Pancreas (tissue), 10 donors: ENCODE results near the gene EIF3C. TPM values are rescaled to one million over a fixed set of nuclear protein-coding genes. Genes with fewer than 3 reads are reported as not detected.
"Not testable (repeated sequence)": the region's sequence is repeated elsewhere in the genome, so short reads cannot be mapped to it uniquely, and the experiment has no call there.

Experiments
- ATAC-seq, 4 donors: fragments of 200-7000 bp; cut with Tn5 transposase; one replicate each; pipeline versions ENCODE4 v1.8.0 to v1.9.1; 2020; ENCODE audit warnings: mild to moderate bottlenecking in 4 of 4, moderate library complexity in 4 of 4
- DNase-seq, 6 donors: peaks; one replicate each; pipeline ENCODE4 v3.0.0-alpha.2; 2020
- FAIRE-seq: peaks from 2 replicates; lab custom pipeline; 2012; peaks lifted over from hg19 to GRCh38; lab: Jason Lieb, UNC
- H3K27ac ChIP-seq, 4 donors: fragments of 200-600 bp; sonication (generic); 1 replicate in 3 of 4; 2 replicates in 1 of 4; pipeline versions ENCODE4 v1.5.0 to v1.8.0; 2020
- H3K27me3 ChIP-seq, 4 donors: fragments of 200-600 bp; one replicate each; pipeline ENCODE4 v1.8.0; 2021
- H3K36me3 ChIP-seq, 3 donors: fragments of 200-600 bp; sonication (generic) in 1 of 3; one replicate each; pipeline versions ENCODE4 v1.5.0 to v1.8.0; 2020 to 2021
- H3K4me1 ChIP-seq, 3 donors: fragments of 200-600 bp; one replicate each; pipeline ENCODE4 v1.8.0; 2021
- H3K4me3 ChIP-seq, 4 donors: fragments of 200-600 bp; sonication (generic) in 2 of 4; one replicate each; pipeline versions ENCODE4 v1.5.0 to v1.8.0; 2020 to 2021
- H3K9me3 ChIP-seq, 4 donors: fragments of 200-600 bp; one replicate each; pipeline ENCODE4 v1.8.0; 2021
- WGBS, 2 donors: extraction: QIAGEN DNeasy Blood & Tissue Kit; methylation state at CpG; one replicate each; pipeline ENCODE4 v1.1.7; 2013; 5-methylcytosine and 5-hydroxymethylcytosine counted together
- intact Hi-C, 3 donors: fragments of 100-400 bp; cut with DNase I; formaldehyde crosslinking; loops; one replicate each; pipeline versions ENCODE4 v1.11.1 to v1.14.2; 2022
- polyA plus RNA-seq, 2 donors: library from polyadenylated mRNA; stranded (reverse); fragments of 200-250 nt; gene quantifications; one replicate each; pipeline ENCODE4 v1.2.3, GENCODE V29; 2013
- total RNA-seq, 6 donors: library from RNA; stranded (reverse); fragmentation: NEBNext Ultra II Directional in 4 of 6; extraction: Animal tissue kit (Norgen Biotek cat#: 25700) in 4 of 6; gene quantifications; one replicate each; pipeline versions ENCODE4 v1.2.1 to v1.2.4, GENCODE V29; 2021 to 2023
- donor health status: healthy with polysubstance abuse.
- donor health status: DM: no; HTN: no; CAD: no; lungs with moderate emphysema.
- donor health status: DM: no; HTN: no; CAD: no.
- donor health status: control.
- donor health status: control.
- donor health status: Bipolar disorder and iron deficiency.
- donor health status: DM: yes; HTN: yes; CAD: no.
- donor health status: DM: no; HTN: no; CAD: no.
- donor health status: DM: no; HTN: no; CAD: no.
- donor health status: DM: yes; HTN: yes; CAD: no.

Gene EIF3C
- total and polyA plus RNA-seq, 8 donors = 336 to 1,137 (median 382) TPM

DNA sequence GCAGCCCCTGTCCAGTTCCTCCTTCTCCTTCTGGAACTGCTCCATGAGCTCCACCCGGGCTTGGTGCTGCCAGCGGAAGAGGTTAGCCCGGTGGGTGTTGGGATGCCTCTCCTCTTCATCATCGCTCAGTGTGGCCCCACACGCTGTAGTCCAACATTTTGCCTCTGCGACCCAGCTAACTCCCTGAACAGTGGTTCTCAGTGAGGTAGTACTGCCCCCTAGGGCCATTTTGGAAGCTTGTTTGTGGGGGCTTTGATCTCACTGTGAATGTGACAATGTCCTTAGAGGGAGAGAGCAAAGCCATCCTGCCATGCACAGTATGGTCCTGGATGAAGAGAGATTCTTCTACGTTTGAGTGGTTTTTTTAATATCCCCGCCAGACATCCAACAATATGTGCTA lies 9.9 kb upstream of the EIF3C start:
- H3K27me3 ChIP-seq, H3K27ac ChIP-seq, H3K4me3 ChIP-seq, H3K9me3 ChIP-seq, H3K36me3 ChIP-seq, intact Hi-C loops, H3K4me1 ChIP-seq, FAIRE-seq, ATAC-seq, DNase-seq: not testable (repeated sequence)
- no CpG with 5 or more reads among the region's 8 CpGs for WGBS, 2 donors

DNA sequence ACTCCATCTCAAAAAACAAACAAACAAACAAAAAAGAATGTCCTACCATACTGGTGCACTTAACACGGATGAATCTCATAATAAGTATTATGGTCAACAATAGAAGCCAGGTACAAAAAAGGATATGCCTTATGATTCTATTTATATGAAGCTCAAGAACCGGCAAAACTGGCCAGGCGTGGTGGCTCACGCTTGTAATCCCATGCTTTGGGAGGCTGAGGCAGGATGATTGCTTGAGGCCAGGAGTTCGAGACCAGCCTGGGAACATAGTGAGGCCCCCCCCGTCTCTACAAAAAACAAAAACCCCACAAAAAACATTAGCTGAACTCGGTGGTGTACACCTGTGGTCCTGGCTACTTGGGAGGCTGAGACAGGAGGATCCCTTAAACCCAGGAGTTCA lies 7.0 kb upstream of the EIF3C start:
- H3K9me3 ChIP-seq, FAIRE-seq, H3K36me3 ChIP-seq, intact Hi-C loops, H3K4me1 ChIP-seq, H3K27me3 ChIP-seq, ATAC-seq, H3K27ac ChIP-seq, DNase-seq, H3K4me3 ChIP-seq: not testable (repeated sequence)
- WGBS, 2 donors = 53 to 67% methylated on average over 4 to 5 of the region's 7 CpGs

DNA sequence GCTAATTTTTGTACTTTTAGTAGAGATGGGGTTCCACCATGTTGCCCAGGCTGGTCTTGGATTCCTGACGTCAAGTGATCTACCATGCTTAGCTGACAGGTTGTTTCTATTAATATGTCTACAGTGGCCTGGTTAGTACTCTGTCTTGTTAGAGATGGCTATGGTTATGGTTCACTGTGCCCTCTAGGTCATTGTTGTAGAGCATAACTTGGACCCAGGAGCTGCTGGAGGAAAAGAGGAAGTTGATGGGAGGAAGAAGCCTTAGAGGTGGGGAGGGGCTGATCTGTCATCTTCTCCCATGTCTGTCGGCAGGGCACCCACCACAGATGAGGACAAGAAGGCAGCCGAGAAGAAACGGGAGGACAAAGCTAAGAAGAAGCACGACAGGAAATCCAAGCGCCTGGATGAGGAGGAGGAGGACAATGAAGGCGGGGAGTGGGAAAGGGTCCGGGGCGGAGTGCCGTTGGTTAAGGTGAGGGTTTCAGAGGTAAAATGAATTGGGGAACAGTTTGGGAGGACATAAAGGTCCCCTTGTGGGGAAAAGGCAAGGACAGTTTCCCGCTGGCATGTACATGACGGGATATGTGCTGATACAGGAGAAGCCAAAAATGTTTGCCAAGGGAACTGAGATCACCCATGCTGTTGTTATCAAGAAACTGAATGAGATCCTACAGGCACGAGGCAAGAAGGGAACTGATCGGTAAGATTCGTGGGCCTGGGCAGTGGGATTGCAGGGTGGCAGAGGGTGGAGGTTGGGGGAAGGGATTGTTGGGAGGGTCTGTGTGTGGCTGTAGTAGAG lies 11.8 kb downstream of the EIF3C start:
- H3K36me3 ChIP-seq, FAIRE-seq, H3K27me3 ChIP-seq, H3K27ac ChIP-seq, intact Hi-C loops, H3K4me3 ChIP-seq, H3K4me1 ChIP-seq, DNase-seq, H3K9me3 ChIP-seq, ATAC-seq: not testable (repeated sequence)
- 95 to 96% methylated on average over 10 to 11 of the region's 15 CpGs for WGBS, 2 donors

DNA sequence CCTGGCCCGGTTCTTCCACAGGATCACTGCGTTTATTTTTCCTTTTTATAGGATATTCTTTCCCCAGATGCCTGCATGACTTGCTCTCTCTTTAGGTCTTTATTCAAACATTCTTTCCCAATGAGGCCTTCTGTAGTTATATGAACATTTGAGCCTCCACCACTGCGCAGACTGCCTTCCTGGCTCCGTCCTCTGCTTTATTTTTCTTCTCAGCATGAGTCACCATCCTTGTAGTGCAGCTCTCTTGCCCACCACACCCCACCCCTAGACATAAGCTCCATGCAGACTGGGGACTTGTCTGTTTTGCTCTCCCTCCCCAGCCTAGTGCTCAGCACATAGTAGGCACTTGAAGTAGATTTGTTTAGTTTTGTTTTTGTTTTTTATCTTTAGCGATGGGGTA lies 20.0 kb downstream of the EIF3C start:
- intact Hi-C loops, FAIRE-seq: not testable (repeated sequence)
- WGBS, 2 donors = no CpG with 5 or more reads among the region's 5 CpGs

DNA sequence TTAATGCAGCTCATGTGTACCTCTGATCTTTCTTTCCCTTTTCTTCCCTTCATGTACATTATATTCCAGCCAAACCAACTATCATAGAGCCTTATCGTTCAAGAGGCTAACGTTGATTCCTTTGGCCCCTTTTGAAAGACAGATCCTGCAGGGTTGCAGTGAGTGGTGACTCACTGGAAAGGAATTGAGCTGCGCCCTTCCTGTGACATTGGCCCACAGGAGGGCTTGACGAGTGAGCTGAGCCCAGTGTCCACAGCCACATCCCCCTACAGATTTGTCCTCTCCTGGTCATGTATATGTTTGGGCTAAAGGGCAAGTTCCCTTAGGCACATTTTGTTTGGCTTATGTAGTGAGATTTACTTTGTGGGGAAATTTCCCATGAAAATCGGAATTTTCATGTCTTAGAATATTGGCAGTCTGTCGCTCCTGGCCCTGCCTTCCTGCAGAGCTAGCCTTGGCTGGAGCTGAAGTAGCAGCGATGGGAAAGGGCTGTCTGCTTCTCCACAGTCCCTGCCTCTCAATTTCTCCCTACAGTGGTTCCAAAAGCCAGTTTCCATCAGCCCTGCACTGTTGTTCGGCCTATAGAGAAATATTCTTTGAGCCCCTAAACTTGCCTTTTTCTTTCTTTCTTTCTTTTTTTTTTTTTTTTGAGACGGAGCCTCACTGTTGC lies 21.3 kb downstream of the EIF3C start:
- WGBS, 2 donors = 85% methylated on average over 2 of the region's 9 CpGs; no CpG with 5 or more reads in 1 of the 2 donors
- H3K9me3 ChIP-seq, ATAC-seq, H3K4me1 ChIP-seq, DNase-seq, H3K27ac ChIP-seq, intact Hi-C loops, FAIRE-seq, H3K36me3 ChIP-seq, H3K27me3 ChIP-seq, H3K4me3 ChIP-seq: not testable (repeated sequence)

More for the DNA sequence above, 20.0 kb downstream of the EIF3C start:
- DNase-seq, H3K27me3 ChIP-seq, H3K4me1 ChIP-seq, H3K4me3 ChIP-seq, H3K36me3 ChIP-seq, H3K27ac ChIP-seq, H3K9me3 ChIP-seq, ATAC-seq: not testable (repeated sequence)

DNA sequence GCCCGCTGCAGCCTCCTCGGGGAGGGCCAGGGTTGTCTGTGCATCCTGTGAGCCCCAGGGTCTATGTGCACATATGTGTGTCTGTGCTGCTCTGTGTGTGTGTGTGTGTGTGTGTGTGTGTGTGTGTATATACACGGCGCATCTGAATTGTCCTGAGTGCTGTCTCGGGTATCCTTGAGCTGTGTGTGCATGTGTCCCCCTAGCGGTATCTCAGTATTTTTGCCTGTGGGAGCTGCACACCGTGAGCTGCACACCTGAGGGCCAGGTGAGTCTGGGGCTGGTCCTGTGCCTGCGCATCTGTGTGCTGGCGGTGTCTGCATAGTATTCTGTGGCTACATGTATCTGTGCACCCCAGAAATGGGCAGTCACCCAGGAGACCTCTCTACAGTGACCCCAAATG lies 28.5 kb downstream of the EIF3C start:
- intact Hi-C loops, H3K9me3 ChIP-seq, H3K36me3 ChIP-seq, H3K27ac ChIP-seq, H3K4me1 ChIP-seq, H3K4me3 ChIP-seq, H3K27me3 ChIP-seq, FAIRE-seq: not testable (repeated sequence)
- ATAC-seq (peak; percentile 59 to 85 (median 82)), DNase-seq (peak in 1 of 6 donors; percentile 4)
- WGBS, 2 donors = 11% methylated on average over 6 of the region's 9 CpGs; no CpG with 5 or more reads in 1 of the 2 donors

DNA sequence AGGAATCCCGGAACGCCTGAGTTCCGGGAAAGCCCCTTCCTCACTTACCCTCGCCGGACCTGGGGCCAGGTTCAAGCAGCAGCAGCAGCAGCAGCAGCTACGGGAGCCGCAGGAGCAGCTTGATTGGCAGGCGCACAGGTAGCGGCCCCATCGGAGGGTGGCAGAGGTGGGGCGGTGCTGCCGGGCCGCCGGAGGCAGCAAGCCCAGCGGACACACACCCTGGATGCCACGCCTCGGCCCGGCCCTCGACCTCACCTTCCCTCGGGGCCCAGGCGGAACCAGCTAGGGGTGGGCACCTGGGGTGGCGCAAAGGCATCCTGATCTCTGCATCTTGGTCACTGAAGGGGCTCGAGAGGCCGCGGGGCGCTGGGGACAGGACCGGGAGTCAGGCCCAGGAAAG lies 29.4 kb downstream of the EIF3C start:
- ATAC-seq (peak; percentile 46 to 57 (median 52)), DNase-seq (peak in 3 of 6 donors; percentile 10 to 12 (median 10))
- H3K27ac ChIP-seq, H3K4me1 ChIP-seq, H3K27me3 ChIP-seq, intact Hi-C loops, H3K36me3 ChIP-seq, H3K4me3 ChIP-seq, H3K9me3 ChIP-seq, FAIRE-seq: not testable (repeated sequence)
- WGBS, 2 donors = 5% methylated on average over 13 of the region's 27 CpGs; no CpG with 5 or more reads in 1 of the 2 donors

DNA sequence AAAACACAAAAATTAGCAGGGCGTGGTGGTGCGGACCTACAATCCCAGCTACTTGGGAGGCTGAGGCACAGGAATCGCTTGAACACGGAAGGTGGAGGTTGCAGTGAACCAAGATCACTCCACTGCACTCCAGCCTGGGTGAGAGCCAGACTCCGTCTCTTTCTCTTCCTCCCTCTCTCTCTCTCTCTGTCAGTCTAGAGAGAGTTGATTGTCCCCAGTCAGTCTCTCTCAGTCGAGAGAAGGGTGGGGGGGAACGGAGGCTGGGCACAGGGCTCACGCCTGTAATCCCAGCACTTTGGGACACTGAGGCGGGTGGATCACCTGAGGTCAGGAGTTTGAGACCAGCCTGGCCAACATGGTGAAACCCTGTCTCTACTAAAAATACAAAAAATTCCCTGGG lies 30.0 kb downstream of the EIF3C start:
- H3K36me3 ChIP-seq, ATAC-seq, H3K4me1 ChIP-seq, H3K4me3 ChIP-seq, H3K27ac ChIP-seq, FAIRE-seq, H3K27me3 ChIP-seq, H3K9me3 ChIP-seq, intact Hi-C loops: not testable (repeated sequence)
- 50 to 59% methylated on average over 2 to 4 of the region's 9 CpGs for whole genome bisulfite sequencing, 2 donors
- DNase-seq = peak in 3 of 6 donors; percentile 3 to 13 (median 10)

DNA sequence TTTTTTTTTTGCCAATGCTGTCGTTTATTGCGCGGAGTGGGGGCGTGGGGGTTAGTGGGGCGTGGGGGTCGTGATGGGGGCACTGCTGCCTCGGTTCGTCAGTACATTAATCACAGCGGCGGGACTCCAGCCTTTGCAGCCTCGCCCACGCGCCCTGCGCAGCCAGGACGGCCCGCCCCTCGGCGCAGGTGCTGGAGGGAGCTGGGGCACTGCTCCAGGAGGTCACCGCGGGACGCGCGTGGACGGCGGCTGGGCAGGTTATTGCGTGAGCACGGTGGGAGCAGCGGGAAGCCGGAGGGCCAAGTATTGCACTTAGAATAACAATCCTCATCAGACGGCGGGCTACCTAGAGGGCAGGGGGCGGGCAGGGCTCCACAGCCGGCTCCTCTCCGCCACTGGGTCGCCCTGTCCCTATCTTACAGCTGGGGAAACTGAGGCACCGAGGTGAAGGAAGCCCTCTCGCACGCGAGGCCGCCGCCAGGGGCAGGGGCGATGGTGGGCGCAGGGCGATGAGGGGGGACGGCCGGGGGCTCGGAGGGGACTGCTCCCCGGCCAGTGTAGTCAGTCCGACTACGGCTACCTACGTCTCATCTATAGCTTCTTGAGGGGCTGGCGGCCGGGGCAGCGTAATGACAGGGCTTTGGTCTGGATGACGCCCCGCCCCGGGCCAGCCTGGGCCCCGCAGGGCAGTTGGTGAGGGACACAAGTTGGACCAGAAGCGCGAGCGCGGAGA lies 35.5 kb downstream of the EIF3C start:
- intact Hi-C loops, H3K4me3 ChIP-seq, H3K27me3 ChIP-seq, ATAC-seq, H3K36me3 ChIP-seq, FAIRE-seq, H3K4me1 ChIP-seq, H3K9me3 ChIP-seq, H3K27ac ChIP-seq: not testable (repeated sequence)
- WGBS, 2 donors = 18 to 20% methylated on average over 7 to 29 of the region's 62 CpGs
- DNase-seq = peak in 2 of 6 donors; percentile 29 to 40

DNA sequence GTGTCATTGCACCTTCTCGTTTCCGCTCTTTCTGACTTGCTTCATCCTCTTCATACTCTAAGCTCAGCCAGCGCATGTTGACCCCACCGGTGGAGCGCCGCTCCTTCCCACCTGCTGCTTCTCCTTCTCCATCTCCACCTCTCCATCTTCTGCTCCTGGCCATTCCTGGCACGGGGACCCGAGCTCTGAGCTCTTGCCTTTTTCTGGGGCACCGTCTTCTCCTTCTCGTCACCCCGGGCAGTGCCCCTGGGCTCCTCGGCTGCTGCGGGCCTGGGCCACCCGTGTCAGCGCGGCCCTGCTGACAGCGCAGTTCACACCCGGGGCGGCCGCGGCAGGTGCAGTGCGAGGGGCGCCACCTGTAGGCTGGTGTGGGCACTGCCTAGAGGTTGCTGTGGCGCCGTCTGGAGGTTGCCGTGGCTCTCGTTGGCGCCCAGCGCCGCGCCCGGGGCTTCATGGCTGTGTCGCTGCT lies 38.8 kb downstream of the EIF3C start:
- H3K4me1 ChIP-seq, H3K27ac ChIP-seq, H3K9me3 ChIP-seq, intact Hi-C loops, H3K4me3 ChIP-seq, H3K27me3 ChIP-seq, H3K36me3 ChIP-seq, FAIRE-seq: not testable (repeated sequence)
- DNase-seq (peak; percentile 9 to 65 (median 40)), ATAC-seq (peak; percentile 98 to 100 (median 98))
- 14 to 20% methylated on average over 13 to 21 of the region's 33 CpGs for WGBS, 2 donors

DNA sequence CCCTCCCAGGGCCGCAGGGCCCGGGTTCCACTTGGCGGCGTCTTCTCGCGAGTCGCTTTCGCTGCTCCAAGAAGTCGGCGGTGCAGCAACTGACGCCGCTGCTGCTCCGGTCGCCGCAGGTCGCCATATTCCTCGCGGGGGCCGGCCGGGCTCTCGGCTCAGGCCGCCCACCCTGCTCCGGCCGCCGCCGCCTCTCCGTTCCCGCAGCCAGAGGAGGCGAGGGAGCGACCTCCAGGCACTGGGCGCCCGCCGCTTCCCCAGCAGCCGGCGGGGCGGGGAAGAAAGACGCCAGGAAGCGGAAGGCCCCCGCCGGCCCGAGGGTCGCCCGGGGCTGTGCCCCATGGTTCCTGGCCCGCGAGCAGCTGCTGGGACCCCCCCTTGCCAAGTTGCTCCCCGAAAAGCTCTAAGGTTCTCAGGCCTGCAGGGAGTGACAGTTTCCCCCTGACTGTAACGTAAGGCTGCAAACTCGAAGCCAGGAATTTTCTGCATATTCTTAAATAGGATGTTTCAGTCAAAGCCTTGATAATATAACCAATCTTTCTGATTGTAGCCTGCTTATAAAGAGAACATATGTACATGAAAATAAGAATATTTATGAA lies 39.3 kb downstream of the EIF3C start:
- FAIRE-seq, H3K36me3 ChIP-seq, DNase-seq, H3K4me3 ChIP-seq, H3K27me3 ChIP-seq, H3K27ac ChIP-seq, H3K9me3 ChIP-seq, H3K4me1 ChIP-seq, intact Hi-C loops: not testable (repeated sequence)
- no CpG with 5 or more reads among the region's 48 CpGs for WGBS, 2 donors
- peak; percentile 69 to 86 (median 76) for ATAC-seq
